Esophagus squamous epithelium (tissue), 5 donors: ENCODE measurements around the gene MTF2. TPM values are rescaled to one million over a fixed set of nuclear protein-coding genes. Genes with fewer than 3 reads are reported as not detected.

Experiments
- DNase-seq: peaks from one replicate; lab custom pipeline; 2025; lab: John Stamatoyannopoulos, UW
- H3K27ac ChIP-seq, 4 donors: fragments of 200-600 bp; sonication (generic); one replicate each; pipeline ENCODE4 v1.5.1; 2016 to 2019; ENCODE audit warnings: mild to moderate bottlenecking in 1 of 4
- H3K27me3 ChIP-seq, 4 donors: fragments of 200-600 bp; sonication (generic); 1 replicate in 3 of 4; 2 replicates in 1 of 4; pipeline versions ENCODE4 v1.5.1 to v1.6.0; 2017 to 2021; ENCODE audit warnings: antibody characterized with exemption in 1 of 4
- H3K36me3 ChIP-seq, 3 donors: fragments of 200-600 bp; sonication (generic); one replicate each; pipeline ENCODE4 v1.5.1; 2016 to 2019
- H3K4me1 ChIP-seq, 3 donors: fragments of 200-600 bp; sonication (generic); one replicate each; pipeline ENCODE4 v1.5.1; 2017 to 2019
- H3K4me3 ChIP-seq, 4 donors: fragments of 200-600 bp; sonication (generic); 1 replicate in 3 of 4; 2 replicates in 1 of 4; pipeline ENCODE4 v1.5.1; 2016 to 2019; ENCODE audit warnings: mild to moderate bottlenecking in 2 of 4, moderate library complexity in 1 of 4
- H3K9me3 ChIP-seq, 3 donors: fragments of 200-600 bp; sonication (generic); one replicate each; pipeline ENCODE4 v1.5.1; 2016 to 2019
- POLR2A ChIP-seq, 4 donors: fragments of 450-650 bp; IDR thresholded peaks; one replicate each; pipeline ENCODE4 v1.6.1; 2017; ENCODE audit warnings: antibody characterized with exemption in 4 of 4, mild to moderate bottlenecking in 4 of 4, moderate library complexity in 3 of 4
- WGBS, 2 donors: methylation state at CpG; one replicate each; pipeline ENCODE4 v1.1.5; 2018; 5-methylcytosine and 5-hydroxymethylcytosine counted together
- intact Hi-C: fragments of 100-400 bp; cut with DNase I; formaldehyde crosslinking; loops from one replicate; pipeline ENCODE4 v1.15.0; 2022
- total RNA-seq, 4 donors: library from RNA; depleted of rRNA; stranded (reverse); fragments of >200 nt; gene quantifications; one replicate each; pipeline ENCODE4 v1.1.0, GENCODE V29; 2016
- TF ChIP-seq, protein P1 (sequence below), 6 experiments: fragments of 450-650 bp in 4 of 6; fragments of 200-600 bp in 2 of 6; sonication (generic) in 2 of 6; IDR thresholded peaks; one replicate each; pipeline ENCODE4 v1.5.1; 2016 to 2019; ENCODE audit warnings: antibody characterized with exemption in 6 of 6, mild to moderate bottlenecking in 4 of 6, moderate library complexity in 4 of 6
- donor health status: DM: yes; HTN: yes; CAD: no.

The MTF2 gene
- total RNA-seq, 4 donors from 2014 or later = 7.0 to 18.4 (median 14.8) TPM

DNA sequence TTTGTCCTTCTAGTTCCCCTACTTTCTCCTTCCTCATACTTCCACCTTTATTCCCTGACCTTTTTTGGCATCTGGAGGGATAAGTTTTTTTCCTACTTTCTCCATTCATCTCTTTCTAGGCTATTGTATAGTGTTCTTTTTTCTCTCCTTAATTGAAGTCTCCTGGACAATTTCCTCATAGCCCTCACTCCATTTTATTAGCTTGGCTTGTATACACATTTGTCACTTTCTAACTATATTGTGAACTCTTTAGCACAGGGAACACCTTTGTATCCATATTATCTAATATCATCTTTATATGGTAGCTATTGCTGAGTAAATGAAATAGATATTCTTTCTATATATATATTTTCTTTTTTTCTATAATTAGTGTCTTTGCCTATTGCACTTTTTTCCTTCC, 53.6 kb downstream of the MTF2 start:
- H3K27me3 ChIP-seq = no peaks in the 10 kb centered on the region
- no peaks in the 10 kb centered on the region for H3K4me1 ChIP-seq
- H3K4me3 ChIP-seq = no peak overlapping the region
- no peak overlapping the region for H3K27ac ChIP-seq
- DNase-seq = no peak
- intact Hi-C loops = no loop called here
- peaks cover 0 to 68% (median 0%) of the 10 kb centered on the region in 3 donors for H3K36me3 ChIP-seq
- no peaks in the 10 kb centered on the region for H3K9me3 ChIP-seq
- no peak for TF ChIP-seq POLR2A (IDR thresholded peaks at IDR 0.05)
- TF ChIP-seq, protein P1, sequence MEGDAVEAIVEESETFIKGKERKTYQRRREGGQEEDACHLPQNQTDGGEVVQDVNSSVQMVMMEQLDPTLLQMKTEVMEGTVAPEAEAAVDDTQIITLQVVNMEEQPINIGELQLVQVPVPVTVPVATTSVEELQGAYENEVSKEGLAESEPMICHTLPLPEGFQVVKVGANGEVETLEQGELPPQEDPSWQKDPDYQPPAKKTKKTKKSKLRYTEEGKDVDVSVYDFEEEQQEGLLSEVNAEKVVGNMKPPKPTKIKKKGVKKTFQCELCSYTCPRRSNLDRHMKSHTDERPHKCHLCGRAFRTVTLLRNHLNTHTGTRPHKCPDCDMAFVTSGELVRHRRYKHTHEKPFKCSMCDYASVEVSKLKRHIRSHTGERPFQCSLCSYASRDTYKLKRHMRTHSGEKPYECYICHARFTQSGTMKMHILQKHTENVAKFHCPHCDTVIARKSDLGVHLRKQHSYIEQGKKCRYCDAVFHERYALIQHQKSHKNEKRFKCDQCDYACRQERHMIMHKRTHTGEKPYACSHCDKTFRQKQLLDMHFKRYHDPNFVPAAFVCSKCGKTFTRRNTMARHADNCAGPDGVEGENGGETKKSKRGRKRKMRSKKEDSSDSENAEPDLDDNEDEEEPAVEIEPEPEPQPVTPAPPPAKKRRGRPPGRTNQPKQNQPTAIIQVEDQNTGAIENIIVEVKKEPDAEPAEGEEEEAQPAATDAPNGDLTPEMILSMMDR (IDR thresholded peaks at IDR 0.05) = no peak

DNA sequence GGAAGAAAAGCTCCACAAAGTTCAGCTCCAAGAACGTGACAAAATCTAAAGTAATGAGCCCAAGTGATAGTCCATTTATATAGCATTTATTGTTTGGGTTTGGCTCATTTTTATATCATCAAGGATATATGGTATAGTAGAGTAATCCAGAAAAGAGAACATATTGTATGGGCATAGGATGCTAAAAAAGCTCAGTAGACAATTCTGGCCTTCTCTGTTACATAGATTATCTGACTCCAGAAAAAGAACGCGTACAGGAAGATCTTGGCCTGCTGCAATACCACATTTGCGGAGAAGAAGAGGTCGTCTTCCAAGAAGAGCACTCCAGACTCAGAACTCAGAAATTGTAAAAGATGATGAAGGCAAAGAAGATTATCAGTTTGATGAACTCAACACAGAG, 57.4 kb downstream of the MTF2 start:
- no peaks in the 10 kb centered on the region for H3K4me1 ChIP-seq
- no peaks in the 10 kb centered on the region for H3K27me3 ChIP-seq
- TF ChIP-seq POLR2A (IDR thresholded peaks at IDR 0.05) = no peak
- TF ChIP-seq, protein P1 (IDR thresholded peaks at IDR 0.05) = no peak
- no peak overlapping the region for H3K27ac ChIP-seq
- intact Hi-C loops = no loop called here
- peaks cover 0 to 78% (median 5%) of the 10 kb centered on the region in 3 donors for H3K36me3 ChIP-seq
- no peak overlapping the region for H3K4me3 ChIP-seq
- DNase-seq = no peak
- no peaks in the 10 kb centered on the region for H3K9me3 ChIP-seq
- WGBS, 2 donors = 93% methylated on average over 5 of the region's 5 CpGs

DNA sequence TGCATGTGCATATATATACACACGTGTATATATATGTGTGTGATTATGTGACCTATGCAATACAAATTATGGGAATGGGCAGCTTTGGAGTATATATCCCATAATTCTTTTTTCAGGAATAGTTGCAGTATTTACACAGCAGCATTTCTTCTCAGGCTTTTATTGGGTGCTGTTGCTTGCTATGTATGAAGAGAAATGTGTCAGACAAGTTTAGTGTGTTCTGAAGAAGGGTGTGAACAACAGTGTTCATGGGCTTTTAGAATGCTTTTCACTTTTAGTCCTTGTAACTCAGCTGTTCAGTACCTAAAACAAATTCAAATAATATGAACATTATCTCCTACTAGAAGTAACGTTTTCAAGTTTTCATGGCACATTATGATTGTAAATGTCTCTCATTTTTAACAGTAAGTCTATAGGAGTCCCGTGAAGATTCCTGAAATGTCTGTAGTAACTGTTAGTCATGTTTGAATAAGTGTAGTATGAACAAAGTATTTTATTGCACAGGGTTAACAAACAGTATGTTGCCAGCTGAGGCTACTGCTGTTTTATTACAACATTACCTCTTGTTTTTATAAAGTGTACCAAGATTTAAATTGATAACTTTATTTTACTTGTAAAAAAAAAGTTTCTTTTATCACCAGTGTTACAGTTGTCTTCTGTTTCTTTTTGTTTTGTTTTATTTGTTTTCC, 58.7 kb downstream of the MTF2 start:
- WGBS, 2 donors = 51 to 60% methylated on average over 3 of the region's 3 CpGs

DNA sequence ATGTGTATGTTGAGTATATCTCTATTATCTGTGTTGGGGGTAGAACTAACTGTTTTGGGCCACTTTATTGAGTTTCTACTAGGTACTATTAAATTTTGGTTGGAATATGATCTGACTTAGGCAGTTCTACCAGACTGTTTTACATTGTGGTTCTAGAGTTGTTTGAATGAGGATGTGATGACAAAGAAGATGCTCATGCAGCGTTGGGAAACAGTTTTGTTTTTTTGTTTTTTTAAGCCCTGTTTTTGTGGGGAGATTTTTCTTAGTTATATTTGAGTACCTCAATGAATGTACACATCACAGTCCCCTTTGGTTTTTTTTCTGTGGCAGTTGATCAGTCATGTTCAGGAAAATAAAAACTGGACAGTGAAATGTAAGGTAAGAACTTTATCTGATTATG, 61.0 kb downstream of the MTF2 start:
- Histone ChIP-seq H3K4me1 (peaks cover 0 to 9% (median 0%) of the 10 kb centered on the region in 3 donors), H3K9me3 (no peaks in the 10 kb centered on the region), H3K27me3 (no peaks in the 10 kb centered on the region), H3K27ac (no peak overlapping the region), H3K4me3 (no peak overlapping the region), H3K36me3 (peaks cover 0 to 55% (median 5%) of the 10 kb centered on the region in 3 donors)
- 71 to 84% methylated on average over 1 of the region's 1 CpG for WGBS, 2 donors
- TF ChIP-seq POLR2A (IDR thresholded peaks at IDR 0.05) = no peak
- intact Hi-C loops = no loop called here
- no peak for DNase-seq

More for the DNA sequence above, 58.7 kb downstream of the MTF2 start:
- H3K4me3 ChIP-seq = no peak overlapping the region
- no peak overlapping the region for H3K27ac ChIP-seq
- peaks cover 0 to 3% (median 0%) of the 10 kb centered on the region in 3 donors for H3K4me1 ChIP-seq
- TF ChIP-seq, protein P1 (IDR thresholded peaks at IDR 0.05) = no peak
- no peak for TF ChIP-seq POLR2A (IDR thresholded peaks at IDR 0.05)
- intact Hi-C loops = no loop called here
- no peaks in the 10 kb centered on the region for H3K9me3 ChIP-seq
- no peaks in the 10 kb centered on the region for H3K27me3 ChIP-seq
- DNase-seq = no peak
- peaks cover 0 to 75% (median 5%) of the 10 kb centered on the region in 3 donors for H3K36me3 ChIP-seq

DNA sequence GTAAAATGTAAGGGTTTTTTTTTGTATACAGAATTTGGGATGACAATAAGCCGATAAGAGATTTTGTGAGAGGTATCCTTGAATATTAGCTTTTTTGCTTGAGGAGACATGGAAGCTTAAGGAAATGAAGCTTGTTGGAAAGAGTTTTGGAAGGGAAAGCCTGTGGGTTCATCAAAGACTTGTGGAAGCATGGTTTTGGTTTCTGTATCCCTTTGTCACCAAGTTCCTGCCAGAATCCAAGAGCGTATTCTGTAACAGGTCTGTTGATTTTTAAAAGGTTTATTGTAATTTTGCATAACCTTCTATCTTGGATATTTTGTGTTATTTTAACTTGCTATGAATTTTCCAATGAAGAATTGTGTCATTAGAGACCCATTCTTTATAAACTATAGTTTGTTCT, 63.1 kb downstream of the MTF2 start:
- no peak for TF ChIP-seq POLR2A (IDR thresholded peaks at IDR 0.05)
- TF ChIP-seq, protein P1 (IDR thresholded peaks at IDR 0.05) = no peak
- intact Hi-C loops = no loop called here
- peaks cover 0 to 35% (median 5%) of the 10 kb centered on the region in 3 donors for H3K36me3 ChIP-seq
- H3K4me1 ChIP-seq = peaks cover 0 to 9% (median 0%) of the 10 kb centered on the region in 3 donors
- no peak overlapping the region for H3K27ac ChIP-seq
- WGBS, 2 donors = 75 to 84% methylated on average over 2 of the region's 2 CpGs
- no peak for DNase-seq
- no peak overlapping the region for H3K4me3 ChIP-seq
- H3K27me3 ChIP-seq = no peaks in the 10 kb centered on the region
- H3K9me3 ChIP-seq = no peaks in the 10 kb centered on the region
